Measurements from ENCODE around the gene SLC24A4. TPM values are rescaled to one million over a fixed set of nuclear protein-coding genes. Genes with fewer than 3 reads are reported as not detected.

Gene SLC24A4
- total and polyA plus RNA-seq, 7 experiments from 2014 or later = 0.10 to 15.3 (median 2.1) TPM; not detected in 4

DNA sequence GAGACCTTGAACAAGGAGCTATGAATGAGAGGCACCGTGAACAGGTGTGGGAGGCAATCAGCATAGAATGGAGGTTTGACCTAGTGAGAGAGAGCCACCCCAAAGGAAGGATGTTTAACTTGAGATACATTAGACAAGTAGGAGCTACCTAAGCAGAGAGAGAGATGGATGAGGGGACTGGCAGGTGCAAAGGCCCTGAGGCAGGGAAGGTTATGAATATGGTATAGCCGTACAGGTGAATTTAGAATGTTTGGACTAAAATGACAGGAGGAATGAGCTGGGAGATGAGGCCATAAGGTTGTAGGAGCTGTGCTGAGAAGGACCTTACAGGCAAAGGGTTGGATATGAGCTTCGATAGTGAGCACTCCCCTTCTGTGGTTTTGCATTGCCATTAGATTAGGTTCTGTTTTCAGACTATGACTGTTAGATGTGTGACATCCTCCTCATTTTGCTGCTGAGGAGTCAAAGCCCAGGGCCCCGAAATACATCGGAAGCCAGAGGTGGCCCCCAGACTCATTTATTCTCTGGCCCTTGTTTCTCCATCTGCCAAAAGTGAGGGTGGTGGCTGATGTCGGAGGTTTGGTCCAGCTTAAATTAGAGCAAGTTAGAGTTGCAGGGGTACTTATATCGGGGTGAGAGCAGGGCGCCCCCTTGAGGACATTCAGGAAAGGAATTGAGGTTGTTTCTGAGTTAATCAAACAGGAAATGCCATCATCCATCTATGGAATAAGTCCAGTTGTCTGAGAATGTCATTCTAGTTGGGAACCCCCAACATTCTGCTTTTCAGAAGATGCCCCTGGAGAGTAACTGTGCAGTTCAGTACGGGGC is 29.4 kb downstream of the SLC24A4 start:
- intact Hi-C loops (cut with micrococcal nuclease) = loop anchor here in 1 of 2 donors (2.0 to 10.0 kb wide), 2 partner anchors 218 to 332 kb away; no protein-coding TSS in a partner anchor
- Histone ChIP-seq H3K27ac (ENCODE audit: low read depth, low read length) (no peak overlapping the region), H3K9me3 (ENCODE audit: control insufficient read depth in 2 of 3, low read length in 3 of 3) (no peaks in the 10 kb centered on the region), H3K4me3 (ENCODE audit: low read length) (no peak overlapping the region), H3K36me3 (ENCODE audit: control insufficient read depth in 2 of 3, insufficient read depth in 3 of 3, low read length in 3 of 3) (no peaks in the 10 kb centered on the region), H3K4me1 (ENCODE audit: control insufficient read depth in 2 of 2, insufficient read depth in 2 of 2, low read length in 2 of 2) (no peaks in the 10 kb centered on the region), H3K27me3 (ENCODE audit: control insufficient read depth in 2 of 2, insufficient read depth in 2 of 2, low read length in 2 of 2) (no peaks in the 10 kb centered on the region)
- DNase-seq (peak in 2 of 9 donors; percentile 6 to 33), ATAC-seq (no peak)
- peaks cover 0 to 6% (median 0%) of the 10 kb centered on the region in 7 donors for H3K4me1 Mint-ChIP-seq
- H3K36me3 Mint-ChIP-seq = no peaks in the 10 kb centered on the region
- H3K4me3 Mint-ChIP-seq = no peak overlapping the region
- ChIA-PET POLR2A (no interaction called here), CTCF (interaction anchor here (0.8 kb wide), 1 partner anchor 11 kb away, joined by 3 read pairs; no protein-coding TSS in a partner anchor)
- H3K27ac Mint-ChIP-seq = no peak overlapping the region
- H3K27me3 Mint-ChIP-seq = peaks cover 0 to 39% (median 4%) of the 10 kb centered on the region in 5 donors
- no peaks in the 10 kb centered on the region for H3K9me3 Mint-ChIP-seq

DNA sequence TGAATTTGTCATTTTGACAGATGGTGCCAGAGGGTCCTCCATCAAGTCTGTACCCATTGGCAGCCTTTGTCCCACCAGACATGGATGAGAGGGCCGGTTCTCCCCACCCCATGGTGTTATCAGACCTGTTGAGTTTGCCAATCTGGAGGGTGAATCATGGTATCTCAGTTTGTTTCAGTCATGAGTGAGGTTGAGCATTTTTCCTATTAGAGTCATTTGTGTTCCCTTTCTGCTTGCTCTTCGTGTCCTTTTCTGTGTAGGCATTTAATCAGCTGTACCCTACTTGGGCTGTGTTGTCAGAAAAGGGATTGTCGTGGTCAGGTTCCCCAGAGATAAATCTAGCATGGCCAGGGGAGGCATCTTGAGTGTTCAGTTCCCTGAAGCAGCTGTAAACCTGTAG is 30.5 kb downstream of the SLC24A4 start:
- intact Hi-C loops (cut with micrococcal nuclease) = loop anchor here in 1 of 2 donors (2.0 to 10.0 kb wide), 2 partner anchors 219 to 331 kb away; no protein-coding TSS in a partner anchor
- CTCF ChIA-PET = no interaction called here
- H3K36me3 ChIP-seq (ENCODE audit: control insufficient read depth in 2 of 3, insufficient read depth in 3 of 3, low read length in 3 of 3) = no peaks in the 10 kb centered on the region
- peaks cover 0 to 6% (median 0%) of the 10 kb centered on the region in 7 donors for H3K4me1 Mint-ChIP-seq
- H3K4me1 ChIP-seq (ENCODE audit: control insufficient read depth in 2 of 2, insufficient read depth in 2 of 2, low read length in 2 of 2) = no peaks in the 10 kb centered on the region
- no peaks in the 10 kb centered on the region for H3K27me3 ChIP-seq (ENCODE audit: control insufficient read depth in 2 of 2, insufficient read depth in 2 of 2, low read length in 2 of 2)
- ATAC-seq (no peak), DNase-seq (no peak)
- peaks cover 0 to 39% (median 4%) of the 10 kb centered on the region in 5 donors for H3K27me3 Mint-ChIP-seq
- H3K27ac ChIP-seq (ENCODE audit: low read depth, low read length) = no peak overlapping the region
- no peaks in the 10 kb centered on the region for H3K36me3 Mint-ChIP-seq
- no peak overlapping the region for H3K27ac Mint-ChIP-seq
- no peak overlapping the region for H3K4me3 Mint-ChIP-seq
- no peaks in the 10 kb centered on the region for H3K9me3 Mint-ChIP-seq
- POLR2A ChIA-PET = no interaction called here
- no peak overlapping the region for H3K4me3 ChIP-seq (ENCODE audit: low read length)
- no peaks in the 10 kb centered on the region for H3K9me3 ChIP-seq (ENCODE audit: control insufficient read depth in 2 of 3, low read length in 3 of 3)

DNA sequence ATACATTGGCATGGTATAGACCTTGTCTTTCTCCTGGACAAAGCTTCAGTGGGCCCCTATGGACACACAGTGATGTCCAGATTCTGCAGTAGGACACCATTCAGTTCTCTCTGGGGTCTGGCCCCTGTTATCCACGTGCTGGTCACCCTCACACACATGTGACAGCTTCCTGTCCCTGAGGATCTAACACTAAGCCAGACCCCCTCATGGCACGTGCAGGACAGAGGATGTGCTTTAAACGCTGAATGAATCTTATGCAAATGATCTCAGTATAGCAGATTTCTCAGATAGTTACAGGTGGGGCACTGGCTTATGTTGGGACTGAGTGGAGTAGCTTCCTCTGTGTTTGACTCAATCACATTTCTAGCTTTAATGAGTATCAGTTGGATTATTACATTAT is 33.7 kb downstream of the SLC24A4 start:
- Mint-ChIP-seq H3K27me3 (peaks cover 0 to 23% (median 8%) of the 10 kb centered on the region in 5 donors), H3K27ac (no peak overlapping the region), H3K36me3 (no peaks in the 10 kb centered on the region), H3K4me1 (peaks cover 0 to 6% (median 0%) of the 10 kb centered on the region in 7 donors), H3K9me3 (no peaks in the 10 kb centered on the region), H3K4me3 (no peak overlapping the region)
- CTCF ChIA-PET = no interaction called here
- Histone ChIP-seq H3K4me3 (ENCODE audit: low read length) (no peak overlapping the region), H3K36me3 (ENCODE audit: control insufficient read depth in 2 of 3, insufficient read depth in 3 of 3, low read length in 3 of 3) (no peaks in the 10 kb centered on the region), H3K9me3 (ENCODE audit: control insufficient read depth in 2 of 3, low read length in 3 of 3) (no peaks in the 10 kb centered on the region), H3K4me1 (ENCODE audit: control insufficient read depth in 2 of 2, insufficient read depth in 2 of 2, low read length in 2 of 2) (no peaks in the 10 kb centered on the region), H3K27me3 (ENCODE audit: control insufficient read depth in 2 of 2, insufficient read depth in 2 of 2, low read length in 2 of 2) (no peaks in the 10 kb centered on the region), H3K27ac (ENCODE audit: low read depth, low read length) (no peak overlapping the region)
- intact Hi-C loops (cut with micrococcal nuclease) = loop anchor here in 1 of 2 donors (10.0 kb wide), 1 partner anchor 328 kb away; no protein-coding TSS in a partner anchor
- POLR2A ChIA-PET = no interaction called here
- no peak for ATAC-seq
- DNase-seq = no peak

DNA sequence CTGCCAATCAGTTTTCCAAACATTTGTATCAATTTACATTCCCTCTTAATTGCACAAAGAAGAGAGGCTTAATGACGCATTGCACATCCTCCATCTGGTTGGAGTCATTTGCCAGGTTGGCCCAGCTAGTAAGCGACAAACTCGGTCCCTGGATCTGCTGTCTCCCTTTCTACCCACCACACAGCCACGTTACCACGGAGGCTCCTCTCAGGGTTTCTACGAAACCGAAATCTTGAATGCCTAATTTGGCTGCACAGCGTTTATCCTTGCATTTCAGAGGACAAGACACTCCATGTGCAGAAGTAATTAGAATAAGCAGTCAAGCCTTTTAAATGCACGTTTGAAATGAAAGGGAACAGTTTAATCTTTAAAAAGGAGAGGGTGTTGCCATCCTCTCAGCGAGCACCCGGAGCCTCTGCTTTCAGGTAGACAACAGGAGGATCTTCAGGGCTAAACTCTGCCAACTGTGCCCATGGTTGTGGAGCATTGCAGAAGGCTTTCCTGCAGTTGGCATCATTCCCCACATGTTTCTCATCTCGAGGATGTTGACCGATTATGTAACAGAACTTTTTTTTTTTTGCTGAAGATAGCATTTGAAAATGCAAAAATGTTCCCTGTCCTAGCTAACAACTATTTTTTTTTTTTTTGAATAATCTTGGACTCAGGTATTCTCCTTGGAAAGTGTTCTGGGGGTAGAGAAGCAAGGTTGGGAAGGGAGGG is 37.8 kb downstream of the SLC24A4 start:
- Mint-ChIP-seq H3K4me3 (no peak overlapping the region), H3K4me1 (peaks cover 0 to 5% (median 0%) of the 10 kb centered on the region in 7 donors), H3K27me3 (peaks cover 5 to 16% (median 15%) of the 10 kb centered on the region in 5 donors), H3K27ac (no peak overlapping the region), H3K36me3 (no peaks in the 10 kb centered on the region), H3K9me3 (no peaks in the 10 kb centered on the region)
- ChIA-PET POLR2A (no interaction called here), CTCF (no interaction called here)
- H3K4me3 ChIP-seq (ENCODE audit: low read length) = no peak overlapping the region
- no peak overlapping the region for H3K27ac ChIP-seq (ENCODE audit: low read depth, low read length)
- H3K36me3 ChIP-seq (ENCODE audit: control insufficient read depth in 2 of 3, insufficient read depth in 3 of 3, low read length in 3 of 3) = no peaks in the 10 kb centered on the region
- H3K4me1 ChIP-seq (ENCODE audit: control insufficient read depth in 2 of 2, insufficient read depth in 2 of 2, low read length in 2 of 2) = no peaks in the 10 kb centered on the region
- DNase-seq (no peak), ATAC-seq (no peak)
- H3K9me3 ChIP-seq (ENCODE audit: control insufficient read depth in 2 of 3, low read length in 3 of 3) = no peaks in the 10 kb centered on the region
- intact Hi-C loops (cut with micrococcal nuclease) = no loop called here
- no peaks in the 10 kb centered on the region for H3K27me3 ChIP-seq (ENCODE audit: control insufficient read depth in 2 of 2, insufficient read depth in 2 of 2, low read length in 2 of 2)

DNA sequence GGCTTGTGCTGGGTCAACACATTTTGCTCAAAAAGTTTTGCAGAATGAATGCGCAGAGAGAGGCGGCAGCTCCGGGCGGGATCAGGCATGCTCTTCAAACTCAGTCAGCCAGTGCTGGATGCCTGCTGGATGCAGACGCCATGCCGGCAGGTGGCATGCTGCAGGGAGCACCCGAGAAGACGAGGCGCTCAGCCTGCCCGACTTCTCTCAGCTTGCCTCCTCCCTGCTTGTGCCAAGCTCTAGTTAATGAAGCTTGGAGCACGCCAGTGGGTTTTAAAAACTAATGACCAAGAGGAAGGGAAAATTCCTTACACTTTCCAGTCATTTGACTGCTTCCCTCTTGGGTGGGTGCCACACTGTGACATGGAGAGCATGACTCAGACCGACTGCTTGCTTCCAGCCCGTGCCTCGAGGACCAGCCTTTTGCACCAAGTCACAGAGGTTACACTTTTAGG is 39.8 kb downstream of the SLC24A4 start:
- Mint-ChIP-seq H3K4me1 (peaks cover 0 to 5% (median 0%) of the 10 kb centered on the region in 7 donors), H3K36me3 (no peaks in the 10 kb centered on the region), H3K4me3 (no peak overlapping the region), H3K9me3 (no peaks in the 10 kb centered on the region), H3K27ac (no peak overlapping the region), H3K27me3 (peaks cover 5 to 21% (median 10%) of the 10 kb centered on the region in 5 donors)
- ATAC-seq (no peak), DNase-seq (no peak)
- H3K4me3 ChIP-seq (ENCODE audit: low read length) = no peak overlapping the region
- no peaks in the 10 kb centered on the region for H3K9me3 ChIP-seq (ENCODE audit: control insufficient read depth in 2 of 3, low read length in 3 of 3)
- no peak overlapping the region for H3K27ac ChIP-seq (ENCODE audit: low read depth, low read length)
- no peaks in the 10 kb centered on the region for H3K4me1 ChIP-seq (ENCODE audit: control insufficient read depth in 2 of 2, insufficient read depth in 2 of 2, low read length in 2 of 2)
- ChIA-PET POLR2A (interaction anchor here (1.0 kb wide), 1 partner anchor 11 kb away, joined by 3 read pairs; no protein-coding TSS in a partner anchor), CTCF (no interaction called here)
- intact Hi-C loops (cut with micrococcal nuclease) = no loop called here
- H3K27me3 ChIP-seq (ENCODE audit: control insufficient read depth in 2 of 2, insufficient read depth in 2 of 2, low read length in 2 of 2) = no peaks in the 10 kb centered on the region
- no peaks in the 10 kb centered on the region for H3K36me3 ChIP-seq (ENCODE audit: control insufficient read depth in 2 of 3, insufficient read depth in 3 of 3, low read length in 3 of 3)

DNA sequence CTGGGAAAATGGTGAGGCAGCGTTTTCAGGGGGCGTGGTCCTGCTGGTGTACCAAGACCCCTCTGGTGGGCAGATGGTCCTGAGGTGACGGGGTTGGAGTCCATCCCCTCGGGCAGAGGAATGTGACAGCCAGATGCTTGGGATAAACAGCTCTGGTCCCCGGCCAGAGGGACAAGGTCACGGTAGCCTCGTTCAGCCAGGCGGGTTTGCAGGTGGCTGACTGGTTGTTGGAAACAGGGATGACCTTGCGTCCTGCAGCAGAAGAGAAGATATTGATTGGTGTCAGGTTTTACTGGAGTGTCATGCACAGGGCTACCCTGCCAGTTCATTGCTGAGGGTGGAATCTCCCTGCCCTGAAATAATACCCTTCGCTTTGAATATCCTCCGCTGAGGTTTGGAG is 43.3 kb downstream of the SLC24A4 start:
- no peak for ATAC-seq
- peaks cover 0 to 8% (median 0%) of the 10 kb centered on the region in 11 donors for H3K9me3 Mint-ChIP-seq
- H3K27ac ChIP-seq (ENCODE audit: low read depth, low read length) = no peak overlapping the region
- CTCF ChIA-PET = no interaction called here
- peaks cover 0 to 5% (median 0%) of the 10 kb centered on the region in 7 donors for H3K4me1 Mint-ChIP-seq
- H3K27me3 Mint-ChIP-seq = peaks cover 4 to 21% (median 15%) of the 10 kb centered on the region in 5 donors
- H3K4me1 ChIP-seq (ENCODE audit: control insufficient read depth in 2 of 2, insufficient read depth in 2 of 2, low read length in 2 of 2) = no peaks in the 10 kb centered on the region
- no peak overlapping the region for H3K4me3 ChIP-seq (ENCODE audit: low read length)
- H3K27me3 ChIP-seq (ENCODE audit: control insufficient read depth in 2 of 2, insufficient read depth in 2 of 2, low read length in 2 of 2) = no peaks in the 10 kb centered on the region
- intact Hi-C loops (cut with micrococcal nuclease) = no loop called here
- DNase-seq = no peak
- H3K4me3 Mint-ChIP-seq = no peak overlapping the region
- H3K36me3 ChIP-seq (ENCODE audit: control insufficient read depth in 2 of 3, insufficient read depth in 3 of 3, low read length in 3 of 3) = no peaks in the 10 kb centered on the region
- no peaks in the 10 kb centered on the region for H3K36me3 Mint-ChIP-seq
- no peaks in the 10 kb centered on the region for H3K9me3 ChIP-seq (ENCODE audit: control insufficient read depth in 2 of 3, low read length in 3 of 3)
- POLR2A ChIA-PET = no interaction called here
- H3K27ac Mint-ChIP-seq = no peak overlapping the region

Measured in naive thymus-derived CD4-positive, alpha-beta T cell (primary cell).